ENCODE measurements around the gene SOHLH1.

SOHLH1 gene

DNA sequence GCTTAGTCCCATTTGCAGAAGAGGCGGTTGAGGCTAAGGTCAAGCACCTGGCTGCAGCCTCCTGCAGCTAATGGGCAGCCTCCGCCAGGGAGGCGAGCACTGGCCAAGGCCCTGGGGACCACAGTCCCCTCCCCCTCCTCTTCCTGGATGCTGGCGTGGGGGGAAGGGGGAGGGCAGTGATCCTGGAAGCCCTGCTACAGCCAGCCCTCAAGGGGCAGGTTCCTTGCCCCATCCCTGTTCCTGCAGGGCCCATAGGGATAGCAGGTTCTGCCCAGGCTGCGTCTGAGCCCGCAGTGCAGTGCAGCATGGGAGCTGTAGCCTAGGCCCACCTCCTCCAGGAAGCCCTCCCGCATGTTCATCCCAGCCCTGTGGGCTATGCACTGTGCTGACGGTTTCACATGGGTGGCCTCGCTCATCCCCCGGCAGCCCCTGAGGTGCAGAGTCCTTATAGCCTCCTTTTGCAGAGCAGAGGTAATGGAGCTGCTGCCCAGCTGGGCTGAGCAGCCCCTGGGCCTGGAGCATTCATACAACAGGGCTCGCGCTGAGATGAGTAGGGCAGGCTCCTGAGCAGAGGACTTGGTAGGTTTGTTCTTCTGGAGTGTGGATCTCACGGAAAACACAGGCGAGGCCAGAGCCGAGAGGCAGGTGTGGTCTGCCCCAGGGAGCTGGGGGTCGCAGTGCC, 38.7 kb upstream of the SOHLH1 start:
- DNase-seq (ENCODE audit: low read depth in 1 of 2, low spot score in 1 of 2) = no peak
- TF ChIP-seq JUND (IDR thresholded peaks at IDR 0.05; ENCODE audit: low read depth) = no peak
- in situ Hi-C loops (cut with HindIII; ENCODE audit: low pct_unique_long_range_greater_than_20kb, low sequenced_read_pairs) = no loop called here

GRCh38 chr9:135736979-135737839, 37.9 kb upstream of the SOHLH1 start:
- in situ Hi-C loops (cut with HindIII; ENCODE audit: low pct_unique_long_range_greater_than_20kb, low sequenced_read_pairs) = no loop called here
- no peak for DNase-seq (ENCODE audit: low read depth in 1 of 2, low spot score in 1 of 2)
- no peak for TF ChIP-seq JUND (IDR thresholded peaks at IDR 0.05; ENCODE audit: low read depth)

GRCh38 chr9:135736272-135736978, 37.1 kb upstream of the SOHLH1 start:
- in situ Hi-C loops (cut with HindIII; ENCODE audit: low pct_unique_long_range_greater_than_20kb, low sequenced_read_pairs) = no loop called here
- TF ChIP-seq JUND (IDR thresholded peaks at IDR 0.05; ENCODE audit: low read depth) = no peak
- DNase-seq (ENCODE audit: low read depth in 1 of 2, low spot score in 1 of 2) = no peak

GRCh38 chr9:135734616-135735144, 35.4 kb upstream of the SOHLH1 start:
- TF ChIP-seq JUND (IDR thresholded peaks at IDR 0.05; ENCODE audit: low read depth) = no peak
- no peak for DNase-seq (ENCODE audit: low read depth in 1 of 2, low spot score in 1 of 2)
- in situ Hi-C loops (cut with HindIII; ENCODE audit: low pct_unique_long_range_greater_than_20kb, low sequenced_read_pairs) = no loop called here

DNA sequence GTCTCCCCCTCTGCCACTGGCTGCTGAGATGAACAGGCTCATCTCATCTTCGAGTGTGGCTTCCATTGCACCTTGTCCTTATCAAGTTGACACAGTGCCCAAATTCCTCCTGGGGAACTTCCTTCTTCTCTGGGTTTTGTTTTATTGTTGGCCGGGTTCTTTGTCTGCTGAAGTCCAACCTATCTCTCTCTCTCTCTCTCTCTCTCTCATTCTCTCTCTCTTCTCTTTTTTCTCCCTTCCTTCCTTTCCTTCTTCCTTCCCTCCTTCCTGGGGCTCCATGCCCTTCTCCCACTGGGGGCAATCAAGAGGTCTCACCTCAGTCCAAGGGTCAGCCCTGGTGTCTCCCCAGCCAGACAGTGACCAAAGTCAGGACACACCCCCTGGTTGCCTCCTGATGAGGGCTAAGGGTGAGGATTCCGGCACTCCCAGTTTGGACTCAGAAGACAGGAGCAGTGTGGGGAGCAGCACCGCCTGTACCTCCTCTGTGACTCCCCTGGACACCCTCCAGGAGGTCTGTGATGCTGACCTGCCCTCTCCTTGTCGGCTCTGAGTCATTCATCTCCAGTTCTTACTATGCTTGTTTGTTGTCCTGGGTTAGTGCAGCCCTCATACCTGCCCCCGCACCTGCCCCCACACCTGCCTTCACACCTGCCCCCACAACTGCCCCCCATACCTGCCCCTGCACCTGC, 33.4 kb upstream of the SOHLH1 start:
- in situ Hi-C loops (cut with HindIII; ENCODE audit: low pct_unique_long_range_greater_than_20kb, low sequenced_read_pairs) = no loop called here
- no peak for DNase-seq (ENCODE audit: low read depth in 1 of 2, low spot score in 1 of 2)

DNA sequence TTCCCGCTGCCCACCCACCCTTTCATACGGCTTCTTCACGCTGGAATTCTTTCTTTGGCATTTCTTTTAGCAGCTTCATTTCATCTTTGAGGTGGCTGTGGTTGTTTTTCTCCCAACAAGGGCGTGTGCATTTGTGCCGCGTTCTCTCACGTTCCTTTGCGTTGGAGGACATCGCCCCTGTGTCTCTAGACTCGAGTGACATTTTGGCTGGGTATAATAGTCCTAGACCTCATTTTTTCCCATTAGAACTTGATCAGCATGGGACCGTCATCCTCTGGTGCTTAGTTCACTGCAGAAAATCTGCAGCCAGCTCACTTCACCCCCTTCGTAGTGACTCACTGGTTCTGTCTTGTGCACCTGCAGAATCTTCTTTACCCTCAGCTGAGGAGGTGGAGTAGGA, 32.2 kb upstream of the SOHLH1 start:
- TF ChIP-seq JUND (IDR thresholded peaks at IDR 0.05; ENCODE audit: low read depth) = no peak
- in situ Hi-C loops (cut with HindIII; ENCODE audit: low pct_unique_long_range_greater_than_20kb, low sequenced_read_pairs) = no loop called here

More for the DNA sequence above, 33.4 kb upstream of the SOHLH1 start:
- no peak for TF ChIP-seq JUND (IDR thresholded peaks at IDR 0.05; ENCODE audit: low read depth)

GRCh38 chr9:135729480-135729879, 30.2 kb upstream of the SOHLH1 start:
- in situ Hi-C loops (cut with HindIII; ENCODE audit: low pct_unique_long_range_greater_than_20kb, low sequenced_read_pairs) = no loop called here
- DNase-seq (ENCODE audit: low read depth in 1 of 2, low spot score in 1 of 2) = no peak
- no peak for TF ChIP-seq JUND (IDR thresholded peaks at IDR 0.05; ENCODE audit: low read depth)

More for the DNA sequence above, 32.2 kb upstream of the SOHLH1 start:
- no peak for DNase-seq (ENCODE audit: low read depth in 1 of 2, low spot score in 1 of 2)

DNA sequence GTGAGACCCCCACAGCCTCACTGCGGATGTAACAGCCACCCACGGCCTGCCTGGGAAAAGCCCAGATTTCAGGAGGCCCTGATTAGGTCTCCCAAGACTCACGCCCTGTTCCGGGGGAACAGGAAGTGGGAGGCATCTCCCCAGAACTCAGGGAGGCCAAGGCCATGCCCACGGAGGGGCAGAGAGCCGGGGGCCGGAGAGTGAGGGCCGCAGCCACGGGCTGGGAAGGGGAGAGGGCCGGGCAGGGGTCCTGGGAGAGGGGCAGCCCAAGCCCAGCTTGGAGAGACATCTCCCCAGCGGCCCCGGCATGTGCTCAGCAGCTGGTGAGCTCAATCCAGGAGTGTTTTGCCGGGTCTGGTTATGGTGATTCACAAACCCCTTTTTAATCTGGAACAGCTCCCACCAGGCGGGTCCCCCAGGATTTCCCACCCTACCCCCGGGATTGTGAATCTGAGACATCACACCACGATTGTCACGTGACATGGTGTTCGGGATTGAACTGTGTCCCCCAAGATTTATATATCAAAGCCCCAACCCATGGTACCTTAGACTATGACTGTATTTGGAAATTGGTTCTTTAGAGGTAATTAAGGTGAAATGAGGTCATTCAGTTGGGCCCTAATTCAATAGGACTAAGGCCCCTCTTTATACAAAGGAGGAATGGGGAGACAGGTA, 29.3 kb upstream of the SOHLH1 start:
- DNase-seq (ENCODE audit: low read depth in 1 of 2, low spot score in 1 of 2) = no peak
- no peak for TF ChIP-seq JUND (IDR thresholded peaks at IDR 0.05; ENCODE audit: low read depth)
- in situ Hi-C loops (cut with HindIII; ENCODE audit: low pct_unique_long_range_greater_than_20kb, low sequenced_read_pairs) = no loop called here

DNA sequence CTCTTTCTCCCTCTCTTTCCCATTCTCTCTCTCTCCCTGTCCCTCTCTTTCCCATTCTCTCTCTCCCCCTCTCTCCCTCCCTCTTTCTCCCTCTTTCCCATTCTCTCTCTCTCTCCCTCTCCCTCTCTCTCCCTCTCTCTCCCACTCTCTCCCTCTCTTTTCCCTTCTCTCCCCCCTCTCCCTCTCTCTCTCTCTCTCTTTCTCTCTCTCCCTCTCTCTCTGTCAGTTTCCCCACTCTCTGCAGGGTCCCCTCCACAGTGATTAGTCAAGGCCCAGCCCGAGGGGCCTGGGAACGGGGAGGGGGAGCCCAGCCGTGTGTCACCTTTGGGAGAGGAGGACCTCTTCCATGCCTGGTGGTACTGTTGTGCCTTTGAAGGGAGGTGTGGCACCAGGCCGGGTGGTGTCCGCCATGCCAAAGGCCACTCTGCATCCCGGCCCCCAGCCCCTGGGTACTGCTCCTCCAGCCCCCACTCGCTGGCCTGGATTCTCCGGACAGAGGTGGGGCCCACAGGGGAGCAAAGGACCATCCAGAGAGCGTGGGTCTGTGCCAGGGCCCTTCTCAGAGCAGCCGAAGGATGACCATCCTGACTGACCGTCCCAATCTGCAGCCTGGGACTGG, 28.1 kb upstream of the SOHLH1 start:
- TF ChIP-seq JUND (IDR thresholded peaks at IDR 0.05; ENCODE audit: low read depth) = no peak
- in situ Hi-C loops (cut with HindIII; ENCODE audit: low pct_unique_long_range_greater_than_20kb, low sequenced_read_pairs) = no loop called here
- DNase-seq (ENCODE audit: low read depth in 1 of 2, low spot score in 1 of 2) = no peak

DNA sequence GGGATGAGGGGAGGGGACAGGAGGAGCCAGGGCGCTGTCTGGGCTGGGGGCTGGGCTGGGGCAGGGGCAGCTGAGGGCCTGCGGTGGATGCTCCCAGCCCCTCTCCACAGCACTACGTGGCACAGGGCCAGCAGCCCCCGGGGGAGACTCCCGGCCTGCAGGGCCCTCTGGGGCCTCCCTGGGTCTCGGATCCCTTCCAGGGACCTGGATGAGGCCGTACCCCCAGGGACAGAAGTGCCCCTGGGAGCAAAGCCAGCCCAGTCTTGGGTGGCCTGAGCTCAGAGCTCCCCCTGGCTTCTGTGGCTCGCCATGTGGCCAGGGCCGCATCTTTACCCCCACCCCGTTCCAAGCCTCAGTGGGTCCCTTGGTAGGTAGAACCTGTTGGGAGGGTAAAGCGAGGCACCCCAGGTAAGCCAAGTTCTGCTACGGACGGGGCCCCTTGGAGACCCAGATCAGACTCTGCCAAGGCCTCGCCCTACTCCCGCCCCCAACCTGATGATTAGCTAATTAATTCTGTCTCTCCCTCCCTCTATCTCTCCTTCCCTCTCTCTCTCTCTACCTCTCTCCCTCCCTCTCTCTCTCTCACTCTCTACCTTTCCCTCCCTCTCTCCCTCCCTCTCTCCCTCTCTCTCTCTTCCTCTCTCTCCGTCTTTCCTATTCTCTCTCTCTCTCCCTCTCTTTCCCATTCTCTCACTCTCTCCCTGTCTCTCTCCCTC, 27.0 kb upstream of the SOHLH1 start:
- DNase-seq (ENCODE audit: low read depth in 1 of 2, low spot score in 1 of 2) = no peak
- no peak for TF ChIP-seq JUND (IDR thresholded peaks at IDR 0.05; ENCODE audit: low read depth)
- in situ Hi-C loops (cut with HindIII; ENCODE audit: low pct_unique_long_range_greater_than_20kb, low sequenced_read_pairs) = no loop called here
